Caco-2 (cell line): ENCODE data around the gene MRPS23. TPM values are rescaled to one million over a fixed set of nuclear protein-coding genes. Genes with fewer than 3 reads are reported as not detected.

Source experiments
- BruUV-seq: library from RNA; stranded (reverse); fragments of 400-500 nt; replicated peaks from 2 replicates; lab custom pipeline; 2021; lab: Mats Ljungman, UMichigan
- CTCF ChIA-PET: fragments of 300-600 bp; sonication (Branson Sonifier 250); formaldehyde crosslinking; loops from one replicate; lab custom pipeline; 2022; ENCODE audit warnings: antibody characterized with exemption; lab: Charles Lee
- POLR2A ChIA-PET: fragments of 300-600 bp; sonication (Branson Sonifier 250); formaldehyde crosslinking; loops from one replicate; lab custom pipeline; 2022; ENCODE audit warnings: antibody characterized with exemption; lab: Charles Lee
- DNase-seq, 2 experiments: peaks; one replicate each; pipeline versions ENCODE4 v3.0.0 to v3.0.0-alpha.2; 2020 to 2022
- H3K27me3 ChIP-seq: replicated peaks from 2 replicates; pipeline ENCODE4 v1.6.0; 2011; ENCODE audit warnings: low read length; ENCODE audit not compliant: control insufficient read depth, insufficient read depth
- H3K36me3 ChIP-seq: 2 replicates; pipeline ENCODE4 v1.5.1; 2011; ENCODE audit warnings: low read length; ENCODE audit not compliant: control insufficient read depth, insufficient read depth
- H3K4me1 ChIP-seq: fragments of 250-450 bp; sonication (Bioruptor Pico); 2 replicates; pipeline ENCODE4 v1.5.1; 2020; ENCODE audit warnings: mild to moderate bottlenecking
- H3K4me3 ChIP-seq: 2 replicates; pipeline ENCODE4 v1.5.1; 2011; ENCODE audit warnings: low read depth, mild to moderate bottlenecking, control low read depth, low read length
- H3K9me3 ChIP-seq: fragments of 250-450 bp; sonication (Bioruptor Pico); 2 replicates; pipeline ENCODE4 v1.5.1; 2020; ENCODE audit warnings: mild to moderate bottlenecking, moderate library complexity
- H3K27ac Mint-ChIP-seq: one replicate; pipeline ENCODE4 v1.8.0; 2022; ENCODE audit warnings: mixed read lengths; ENCODE audit not compliant: unreplicated experiment
- H3K27me3 Mint-ChIP-seq: one replicate; pipeline ENCODE4 v1.8.0; 2022; ENCODE audit warnings: mixed read lengths; ENCODE audit not compliant: insufficient read depth, unreplicated experiment
- H3K36me3 Mint-ChIP-seq: one replicate; pipeline ENCODE4 v1.8.0; 2022; ENCODE audit warnings: mild to moderate bottlenecking, mixed read lengths; ENCODE audit not compliant: insufficient read depth, unreplicated experiment
- H3K4me1 Mint-ChIP-seq: one replicate; pipeline ENCODE4 v1.8.0; 2022; ENCODE audit warnings: low read depth, mixed read lengths; ENCODE audit not compliant: unreplicated experiment
- H3K4me3 Mint-ChIP-seq: one replicate; pipeline ENCODE4 v1.8.0; 2022; ENCODE audit warnings: mild to moderate bottlenecking, moderate library complexity, mixed read lengths; ENCODE audit not compliant: unreplicated experiment
- H3K9me3 Mint-ChIP-seq: one replicate; pipeline ENCODE4 v1.8.0; 2022; ENCODE audit warnings: mixed read lengths; ENCODE audit not compliant: unreplicated experiment
- CTCF ChIP-seq, 2 experiments: fragments of 200-600 bp in 1 of 2; IDR thresholded peaks; 1 replicate in 1 of 2; 2 replicates in 1 of 2; pipeline versions ENCODE4 v1.5.1 to v1.8.0; 2011 to 2022; ENCODE audit warnings: antibody characterized with exemption in 1 of 2, control low read depth in 1 of 2, inconsistent platforms in 1 of 2, low read depth in 1 of 2, low read length in 1 of 2, mild to moderate bottlenecking in 1 of 2, moderate library complexity in 1 of 2; ENCODE audit not compliant: insufficient read depth in 1 of 2, severe bottlenecking in 1 of 2, unreplicated experiment in 1 of 2
- intact Hi-C: fragments of 100-400 bp; cut with micrococcal nuclease; formaldehyde crosslinking; loops from one replicate; pipeline ENCODE4 v1.10.0; 2022; ENCODE audit not compliant: unreplicated experiment
- total RNA-seq: library from RNA; stranded (reverse); gene quantifications from 2 replicates; pipeline ENCODE4 v1.2.3, GENCODE V29; 2022

MRPS23 gene
- total RNA-seq, 1 experiment from 2014 or later: 72.9 TPM

- no peak for DNase-seq
- TF ChIP-seq CTCF (IDR thresholded peaks at IDR 0.05; ENCODE audit: insufficient read depth in 1 of 2, low read depth in 1 of 2, low read length in 1 of 2, severe bottlenecking in 1 of 2, unreplicated experiment in 1 of 2): no peak
- H3K4me1 Mint-ChIP-seq: peaks cover 3% of the 10 kb centered on the region
- no peak overlapping the region for H3K4me3 Mint-ChIP-seq
- BruUV-seq: no TSS peak
- Histone ChIP-seq H3K4me1 (peaks cover 4% of the 10 kb centered on the region), H3K27me3 (no peaks in the 10 kb centered on the region), H3K36me3 (peaks cover 1% of the 10 kb centered on the region; the same call in 1 of the 2 replicates), H3K4me3 (no peak overlapping the region), H3K9me3 (no peaks in the 10 kb centered on the region)
- POLR2A ChIA-PET: no interaction called here
- peaks cover 6% of the 10 kb centered on the region for H3K36me3 Mint-ChIP-seq
- H3K27ac Mint-ChIP-seq: no peak overlapping the region
- intact Hi-C loops: no loop called here
- H3K27me3 Mint-ChIP-seq: no peaks in the 10 kb centered on the region
- no peaks in the 10 kb centered on the region for H3K9me3 Mint-ChIP-seq
- CTCF ChIA-PET: no interaction called here
These were observed 20.4 kb upstream of the MRPS23 start for GRCh38 chr17:57870283-57870635.

- no peak for TF ChIP-seq CTCF (IDR thresholded peaks at IDR 0.05; ENCODE audit: insufficient read depth in 1 of 2, low read depth in 1 of 2, low read length in 1 of 2, severe bottlenecking in 1 of 2, unreplicated experiment in 1 of 2)
- intact Hi-C loops: no loop called here
- H3K4me3 Mint-ChIP-seq: no peak overlapping the region
- no peaks in the 10 kb centered on the region for H3K27me3 Mint-ChIP-seq
- H3K27ac Mint-ChIP-seq: no peak overlapping the region
- POLR2A ChIA-PET: no interaction called here
- Histone ChIP-seq H3K9me3 (no peaks in the 10 kb centered on the region), H3K4me3 (no peak overlapping the region), H3K4me1 (no peaks in the 10 kb centered on the region), H3K36me3 (peaks cover 1% of the 10 kb centered on the region; the same call in 1 of the 2 replicates), H3K27me3 (no peaks in the 10 kb centered on the region)
- H3K4me1 Mint-ChIP-seq: no peaks in the 10 kb centered on the region
- H3K9me3 Mint-ChIP-seq: no peaks in the 10 kb centered on the region
- CTCF ChIA-PET: no interaction called here
- peaks cover 8% of the 10 kb centered on the region for H3K36me3 Mint-ChIP-seq
- DNase-seq: no peak
- BruUV-seq: no TSS peak
These were observed 19.9 kb upstream of the MRPS23 start for GRCh38 chr17:57869617-57870282.

GRCh38 chr17:57868910-57869616 is 19.2 kb upstream of the MRPS23 start:
- peaks cover 1% of the 10 kb centered on the region; the same call in 1 of the 2 replicates for H3K36me3 ChIP-seq
- ChIA-PET POLR2A (no interaction called here), CTCF (no interaction called here)
- H3K4me3 ChIP-seq: no peak overlapping the region
- H3K4me1 ChIP-seq: no peaks in the 10 kb centered on the region
- Mint-ChIP-seq H3K9me3 (no peaks in the 10 kb centered on the region), H3K27ac (no peak overlapping the region), H3K4me3 (no peak overlapping the region), H3K27me3 (no peaks in the 10 kb centered on the region), H3K4me1 (peaks cover 4% of the 10 kb centered on the region), H3K36me3 (peaks cover 14% of the 10 kb centered on the region)
- H3K9me3 ChIP-seq: no peaks in the 10 kb centered on the region
- intact Hi-C loops: no loop called here
- H3K27me3 ChIP-seq: no peaks in the 10 kb centered on the region
- TF ChIP-seq CTCF (IDR thresholded peaks at IDR 0.05; ENCODE audit: insufficient read depth in 1 of 2, low read depth in 1 of 2, low read length in 1 of 2, severe bottlenecking in 1 of 2, unreplicated experiment in 1 of 2): no peak
- no peak for DNase-seq
- no TSS peak for BruUV-seq
